Ovary (tissue), 9 donors: ENCODE data around the gene AFF1. TPM values are rescaled to one million over a fixed set of nuclear protein-coding genes. Genes with fewer than 3 reads are reported as not detected.

Source experiments
- DNase-seq, 5 donors: peaks; one replicate each; pipeline ENCODE4 v3.0.0-alpha.2; 2019 to 2020
- H3K27ac ChIP-seq, 2 donors: fragments of 200-600 bp; one replicate each; pipeline versions ENCODE4 v1.5.1 to v1.8.0; 2019 to 2022
- H3K27me3 ChIP-seq: fragments of 200-600 bp; one replicate; pipeline ENCODE4 v1.8.0; 2022
- H3K36me3 ChIP-seq: fragments of 200-600 bp; sonication (generic); one replicate; pipeline ENCODE4 v1.5.1; 2019
- H3K4me1 ChIP-seq: one replicate; pipeline ENCODE4 v1.8.1; 2013; ENCODE audit warnings: mild to moderate bottlenecking, moderate library complexity; ENCODE audit not compliant: insufficient read depth
- H3K4me3 ChIP-seq: fragments of 200-600 bp; sonication (generic); one replicate; pipeline ENCODE4 v1.5.1; 2017
- H3K9me3 ChIP-seq, 2 donors: fragments of 200-600 bp in 1 of 2; sonication (generic) in 1 of 2; one replicate each; pipeline versions ENCODE4 v1.5.1 to v1.8.1; 2013 to 2019; ENCODE audit warnings: mild to moderate bottlenecking in 1 of 2, moderate library complexity in 1 of 2
- EP300 ChIP-seq: sonication (generic); formaldehyde crosslinking; IDR thresholded peaks from one replicate; pipeline ENCODE4 v1.6.1; 2017; ENCODE audit warnings: antibody characterized with exemption
- POLR2A ChIP-seq: fragments of 450-650 bp; IDR thresholded peaks from one replicate; pipeline ENCODE4 v1.6.1; 2017; ENCODE audit warnings: antibody characterized with exemption, mild to moderate bottlenecking, moderate library complexity
- WGBS, 3 donors: extraction: QIAGEN DNeasy Blood & Tissue Kit in 1 of 3; methylation state at CpG; one replicate each; pipeline versions ENCODE4 v1.1.5 to v1.1.7; 2013 to 2017; 5-methylcytosine and 5-hydroxymethylcytosine counted together
- intact Hi-C, 4 donors: fragments of 100-400 bp; cut with DNase I; formaldehyde crosslinking; loops; one replicate each; pipeline versions ENCODE4 v1.11.0 to v1.15.1; 2022 to 2023
- polyA plus RNA-seq, 2 donors: library from polyadenylated mRNA; stranded (reverse); fragments of 200-250 nt in 1 of 2; fragments of 350-450 nt in 1 of 2; fragmentation: Illumina TruSeq in 1 of 2; extraction: RNeasy Lipid Tissue Mini Kit (QIAGEN cat#74804) in 1 of 2; gene quantifications; one replicate each; pipeline ENCODE4 v1.2.3, GENCODE V29; 2013 to 2014
- total RNA-seq, 7 donors: library from RNA; depleted of rRNA in 2 of 7; stranded (reverse); fragments of >200 nt in 2 of 7; fragmentation: NEBNext Ultra II Directional in 3 of 7; extraction: Animal tissue kit (Norgen Biotek cat#: 25700) in 3 of 7; gene quantifications; one replicate each; pipeline versions ENCODE4 v1.1.0 to v1.2.4, GENCODE V29; 2016 to 2023
- TF ChIP-seq, protein P1 (sequence below), 3 donors: fragments of 450-650 bp in 2 of 3; fragments of 200-600 bp in 1 of 3; IDR thresholded peaks; one replicate each; pipeline versions ENCODE4 v1.5.1 to v1.8.0; 2016 to 2022; ENCODE audit warnings: antibody characterized with exemption in 3 of 3, mild to moderate bottlenecking in 1 of 3
- donor health status: DM: no; HTN: no; CAD: no; lungs with moderate emphysema.
- donor health status: DM: no; HTN: no; CAD: no.
- donor health status: Bipolar disorder and iron deficiency.
- donor health status: DM: yes; HTN: yes; CAD: no.
- donor health status: DM: no; HTN: no; CAD: no.
- donor health status: DM: yes; HTN: yes; CAD: no.

The AFF1 gene
- total and polyA plus RNA-seq, 9 donors: 26.0 to 107 (median 76.7) TPM

DNA sequence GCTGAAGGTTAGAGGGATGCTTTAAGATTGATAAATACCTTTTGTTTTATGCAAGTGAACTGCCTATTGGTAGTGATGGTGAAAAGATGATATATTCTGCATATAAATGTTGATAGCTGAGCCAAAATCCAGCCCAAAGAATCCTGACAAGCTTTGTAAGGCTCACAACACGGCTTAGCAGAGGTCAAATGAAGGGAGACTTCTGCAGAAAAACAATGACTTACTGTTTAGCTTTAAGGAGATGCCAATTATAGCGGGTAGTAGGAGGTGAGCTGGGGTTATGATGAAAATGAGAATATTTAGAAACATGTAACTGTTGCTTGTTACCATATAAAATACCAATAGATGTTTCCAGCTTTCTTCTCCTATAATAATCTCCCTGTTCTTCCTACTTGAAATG is 97.1 kb downstream of the AFF1 start:
- H3K4me1 ChIP-seq: peaks cover 40% of the 10 kb centered on the region
- H3K9me3 ChIP-seq: no peaks in the 10 kb centered on the region

DNA sequence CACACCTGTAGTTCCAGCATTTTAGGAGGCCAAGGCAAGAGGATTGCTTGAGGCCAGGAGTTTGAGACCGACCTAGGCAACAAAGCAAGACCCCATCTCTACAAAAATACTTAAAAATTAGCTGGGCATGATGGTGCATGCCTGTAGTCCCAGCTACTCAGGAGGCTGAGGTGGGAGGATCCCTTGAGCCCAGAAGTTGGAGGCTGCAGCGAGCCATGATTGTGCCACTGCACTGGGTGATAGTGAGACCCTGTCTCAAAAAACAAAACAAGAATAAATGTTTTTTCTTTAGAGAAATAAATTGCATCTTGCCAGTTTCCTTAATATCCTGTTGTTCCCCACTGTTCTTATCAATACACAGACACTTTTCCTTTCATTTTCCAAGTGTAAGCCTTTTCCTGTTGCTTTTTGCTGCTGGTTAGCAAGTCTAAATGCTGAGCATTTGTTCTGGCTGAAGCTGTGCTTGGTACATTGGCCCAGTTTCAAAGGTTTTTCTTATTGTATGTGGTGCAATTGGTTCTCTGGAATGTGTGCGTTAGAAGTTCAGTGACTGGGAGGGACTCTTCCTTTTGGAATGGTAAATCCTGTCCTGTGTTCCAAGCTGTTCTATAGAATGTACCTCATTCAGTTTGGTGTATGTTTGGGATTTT is 98.2 kb downstream of the AFF1 start:
- Histone ChIP-seq H3K36me3 (no peaks in the 10 kb centered on the region), H3K4me3 (no peak overlapping the region), H3K9me3 (no peaks in the 10 kb centered on the region), H3K27me3 (no peaks in the 10 kb centered on the region), H3K27ac (peak overlapping the region; percentile 23 to 70), H3K4me1 (peaks cover 40% of the 10 kb centered on the region)
- no peak for DNase-seq
- intact Hi-C loops: no loop called here
- WGBS, 3 donors: 36 to 55% (median 42%) methylated on average over 3 of the region's 3 CpGs
- TF ChIP-seq, protein P1, sequence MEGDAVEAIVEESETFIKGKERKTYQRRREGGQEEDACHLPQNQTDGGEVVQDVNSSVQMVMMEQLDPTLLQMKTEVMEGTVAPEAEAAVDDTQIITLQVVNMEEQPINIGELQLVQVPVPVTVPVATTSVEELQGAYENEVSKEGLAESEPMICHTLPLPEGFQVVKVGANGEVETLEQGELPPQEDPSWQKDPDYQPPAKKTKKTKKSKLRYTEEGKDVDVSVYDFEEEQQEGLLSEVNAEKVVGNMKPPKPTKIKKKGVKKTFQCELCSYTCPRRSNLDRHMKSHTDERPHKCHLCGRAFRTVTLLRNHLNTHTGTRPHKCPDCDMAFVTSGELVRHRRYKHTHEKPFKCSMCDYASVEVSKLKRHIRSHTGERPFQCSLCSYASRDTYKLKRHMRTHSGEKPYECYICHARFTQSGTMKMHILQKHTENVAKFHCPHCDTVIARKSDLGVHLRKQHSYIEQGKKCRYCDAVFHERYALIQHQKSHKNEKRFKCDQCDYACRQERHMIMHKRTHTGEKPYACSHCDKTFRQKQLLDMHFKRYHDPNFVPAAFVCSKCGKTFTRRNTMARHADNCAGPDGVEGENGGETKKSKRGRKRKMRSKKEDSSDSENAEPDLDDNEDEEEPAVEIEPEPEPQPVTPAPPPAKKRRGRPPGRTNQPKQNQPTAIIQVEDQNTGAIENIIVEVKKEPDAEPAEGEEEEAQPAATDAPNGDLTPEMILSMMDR (IDR thresholded peaks at IDR 0.05): no peak
- TF ChIP-seq POLR2A: no peak
- TF ChIP-seq EP300: no peak

More for the DNA sequence above, 97.1 kb downstream of the AFF1 start:
- Histone ChIP-seq H3K27me3 (no peaks in the 10 kb centered on the region), H3K36me3 (no peaks in the 10 kb centered on the region), H3K4me3 (peak overlapping the region; percentile 7), H3K27ac (peak overlapping the region; percentile 23 to 70)
- WGBS, 3 donors: 0 to 6% (median 1%) methylated on average over 2 of the region's 2 CpGs
- intact Hi-C loops: no loop called here
- DNase-seq: no peak
- no peak for TF ChIP-seq EP300
- no peak for TF ChIP-seq POLR2A
- TF ChIP-seq, protein P1 (IDR thresholded peaks at IDR 0.05): no peak

- TF ChIP-seq POLR2A (no peak), EP300 (no peak)
- TF ChIP-seq, protein P1 (IDR thresholded peaks at IDR 0.05): no peak
- Histone ChIP-seq H3K4me1 (peaks cover 39% of the 10 kb centered on the region), H3K9me3 (no peaks in the 10 kb centered on the region), H3K4me3 (no peak overlapping the region), H3K27ac (peak overlapping the region in 1 of 2 donors; percentile 70), H3K27me3 (no peaks in the 10 kb centered on the region), H3K36me3 (no peaks in the 10 kb centered on the region)
- WGBS, 3 donors: 45 to 51% (median 51%) methylated on average over 8 of the region's 8 CpGs
- intact Hi-C loops: no loop called here
- no peak for DNase-seq
Measured at GRCh38 chr4:87033902-87034301, 99.1 kb downstream of the AFF1 start.

GRCh38 chr4:87034527-87034926 is 99.7 kb downstream of the AFF1 start:
- H3K4me1 ChIP-seq: peaks cover 38% of the 10 kb centered on the region
- no peak overlapping the region for H3K4me3 ChIP-seq
- WGBS, 3 donors: 53 to 61% (median 60%) methylated on average over 3 of the region's 3 CpGs
- no peak for DNase-seq
- TF ChIP-seq, protein P1 (IDR thresholded peaks at IDR 0.05): no peak
- no peak for TF ChIP-seq POLR2A
- no peak for TF ChIP-seq EP300
- no peaks in the 10 kb centered on the region for H3K9me3 ChIP-seq
- intact Hi-C loops: no loop called here
- no peaks in the 10 kb centered on the region for H3K27me3 ChIP-seq
- no peaks in the 10 kb centered on the region for H3K36me3 ChIP-seq
- peak overlapping the region in 1 of 2 donors; percentile 70 for H3K27ac ChIP-seq
